Measurements from ENCODE around the gene PLA2G2E. TPM values are rescaled to one million over a fixed set of nuclear protein-coding genes. Genes with fewer than 3 reads are reported as not detected.

Gene PLA2G2E
- total and polyA plus RNA-seq, 4 donors = not detected

DNA sequence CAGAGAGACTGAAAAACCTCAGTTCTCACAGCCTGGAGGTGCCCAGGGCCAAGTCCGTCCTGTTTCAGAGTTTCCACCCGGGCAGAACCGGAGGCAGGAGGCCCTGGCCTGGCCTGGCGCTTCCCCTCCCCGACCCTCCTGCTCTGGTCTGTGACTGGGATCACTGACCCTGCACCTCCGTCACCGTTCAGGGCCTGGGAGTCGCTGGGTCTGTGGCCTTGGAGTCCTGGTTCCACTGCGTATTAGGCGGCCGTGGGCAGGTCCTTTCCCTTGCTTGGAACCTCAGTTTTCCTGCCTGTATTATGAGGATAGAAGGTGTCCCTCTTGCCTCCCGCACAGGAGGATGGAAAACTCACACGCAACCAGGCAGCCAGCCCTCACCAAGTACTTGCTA, 533 bp upstream of the PLA2G2E start:
- H3K9me3 ChIP-seq (ENCODE audit: control insufficient read depth, low read length) = no peaks in the 10 kb centered on the region
- H3K4me3 ChIP-seq (ENCODE audit: low read length in 2 of 2) = no peak overlapping the region
- no peak overlapping the region for H3K27ac ChIP-seq (ENCODE audit: low read depth in 1 of 2, low read length in 2 of 2)
- H3K36me3 ChIP-seq (ENCODE audit: control insufficient read depth in 1 of 2, insufficient read depth in 2 of 2, low read length in 1 of 2) = no peaks in the 10 kb centered on the region
- intact Hi-C loops (cut with DNase I) = no loop called here
- DNase-seq = no peak
- whole genome bisulfite sequencing, 2 donors = 77 to 82% methylated on average over 13 of the region's 13 CpGs
- no peaks in the 10 kb centered on the region for H3K4me1 ChIP-seq (ENCODE audit: control insufficient read depth in 1 of 2, insufficient read depth in 2 of 2, low read length in 2 of 2)
- ATAC-seq (ENCODE audit: low FRiP score) = no peak
- H3K27me3 ChIP-seq (ENCODE audit: control insufficient read depth in 1 of 2, insufficient read depth in 2 of 2, low read length in 1 of 2) = no peaks in the 10 kb centered on the region

DNA sequence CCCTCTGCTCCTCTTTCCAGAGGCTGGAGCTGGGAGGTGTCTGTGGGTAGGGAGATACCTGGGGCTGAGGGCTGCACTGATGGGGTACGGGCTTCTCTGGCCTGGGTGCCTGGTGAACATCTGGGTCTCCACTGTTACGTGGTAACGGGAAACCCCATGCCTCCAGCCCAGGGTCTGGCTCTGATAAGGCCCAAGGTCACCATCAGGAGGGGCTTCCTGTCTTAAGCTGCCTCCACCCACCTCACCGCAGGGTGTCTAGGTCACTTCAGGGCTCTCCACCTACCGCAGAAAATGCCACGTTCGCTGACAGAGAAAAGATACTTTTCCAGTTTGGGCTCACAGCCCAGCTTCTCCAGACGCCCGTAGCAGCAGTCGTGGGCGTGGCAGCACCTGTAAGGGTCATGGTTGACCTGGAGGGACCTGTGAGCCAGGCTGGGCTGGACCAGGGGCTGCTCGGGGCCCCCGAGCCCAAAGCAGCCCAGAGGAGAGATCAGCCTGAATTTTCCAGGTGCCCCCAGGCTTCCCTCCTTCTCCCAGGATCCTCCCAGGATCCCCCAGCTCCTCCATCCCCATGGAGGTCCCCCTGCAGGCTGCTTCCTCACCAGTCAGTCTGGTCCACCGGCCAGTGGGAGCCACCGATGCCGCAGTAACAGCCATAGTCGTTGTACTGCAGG, 1.3 kb downstream of the PLA2G2E start:
- no peak overlapping the region for H3K27ac ChIP-seq (ENCODE audit: low read depth in 1 of 2, low read length in 2 of 2)
- ATAC-seq (ENCODE audit: low FRiP score) = no peak
- no peaks in the 10 kb centered on the region for H3K9me3 ChIP-seq (ENCODE audit: control insufficient read depth, low read length)
- intact Hi-C loops (cut with DNase I) = no loop called here
- no peaks in the 10 kb centered on the region for H3K36me3 ChIP-seq (ENCODE audit: control insufficient read depth in 1 of 2, insufficient read depth in 2 of 2, low read length in 1 of 2)
- H3K4me1 ChIP-seq (ENCODE audit: control insufficient read depth in 1 of 2, insufficient read depth in 2 of 2, low read length in 2 of 2) = no peaks in the 10 kb centered on the region
- no peak overlapping the region for H3K4me3 ChIP-seq (ENCODE audit: low read length in 2 of 2)
- H3K27me3 ChIP-seq (ENCODE audit: control insufficient read depth in 1 of 2, insufficient read depth in 2 of 2, low read length in 1 of 2) = no peaks in the 10 kb centered on the region
- WGBS, 2 donors = 72 to 73% methylated on average over 17 of the region's 17 CpGs
- no peak for DNase-seq

DNA sequence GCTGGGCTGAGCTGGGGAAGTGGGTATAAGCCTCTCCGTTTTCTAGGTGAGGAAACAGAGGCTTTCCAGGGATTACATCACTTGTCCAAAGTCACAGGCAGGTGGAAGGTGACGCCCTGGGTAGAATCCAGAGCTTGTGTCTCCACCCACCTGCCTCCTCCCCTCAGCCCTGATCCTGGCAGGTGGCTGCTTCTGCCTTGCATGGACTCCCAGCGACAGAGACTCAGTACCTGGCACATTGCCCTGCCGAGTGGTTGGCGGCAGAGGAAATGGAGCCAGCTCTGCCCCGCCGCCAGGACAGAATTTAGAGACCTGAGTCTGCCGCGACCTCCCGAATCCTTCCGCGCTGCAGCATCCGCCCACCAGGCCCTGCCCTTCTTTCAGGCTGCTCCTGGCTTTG, 2.1 kb downstream of the PLA2G2E start:
- H3K27ac ChIP-seq (ENCODE audit: low read depth in 1 of 2, low read length in 2 of 2) = no peak overlapping the region
- no peak for ATAC-seq (ENCODE audit: low FRiP score)
- WGBS, 2 donors = 67 to 76% methylated on average over 13 of the region's 13 CpGs
- no peaks in the 10 kb centered on the region for H3K9me3 ChIP-seq (ENCODE audit: control insufficient read depth, low read length)
- H3K4me3 ChIP-seq (ENCODE audit: low read length in 2 of 2) = no peak overlapping the region
- no peak for DNase-seq
- H3K27me3 ChIP-seq (ENCODE audit: control insufficient read depth in 1 of 2, insufficient read depth in 2 of 2, low read length in 1 of 2) = no peaks in the 10 kb centered on the region
- no peaks in the 10 kb centered on the region for H3K4me1 ChIP-seq (ENCODE audit: control insufficient read depth in 1 of 2, insufficient read depth in 2 of 2, low read length in 2 of 2)
- no peaks in the 10 kb centered on the region for H3K36me3 ChIP-seq (ENCODE audit: control insufficient read depth in 1 of 2, insufficient read depth in 2 of 2, low read length in 1 of 2)
- intact Hi-C loops (cut with DNase I) = no loop called here

DNA sequence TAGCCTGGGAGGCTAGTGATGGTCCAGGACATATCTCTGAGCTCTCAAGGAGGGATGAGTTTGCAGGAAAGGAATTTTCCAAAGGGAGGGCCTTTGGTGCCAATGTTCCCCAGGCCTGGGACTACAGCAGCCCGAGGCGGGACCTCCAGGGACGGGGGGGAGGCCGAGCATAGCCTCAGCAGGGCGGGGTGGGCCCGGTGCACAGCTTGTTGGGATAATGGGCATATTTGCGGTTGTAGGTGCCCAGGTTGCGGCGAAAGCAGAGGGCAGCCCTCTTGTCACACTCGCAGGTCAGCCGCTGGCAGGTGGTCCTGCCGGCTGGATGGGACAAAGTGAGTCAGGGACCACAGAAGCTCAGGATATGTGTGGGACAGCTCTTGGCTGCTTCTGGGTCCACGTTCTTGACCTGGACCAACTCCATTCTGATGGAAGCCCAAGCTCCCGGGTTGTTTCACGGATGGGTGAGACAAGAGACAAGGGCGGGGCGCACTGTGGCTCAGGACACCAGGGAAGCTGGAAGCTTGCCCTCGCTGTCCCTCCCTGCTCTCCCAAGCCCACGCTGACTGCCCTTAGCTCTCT, 3.2 kb downstream of the PLA2G2E start:
- no peak overlapping the region for H3K27ac ChIP-seq (ENCODE audit: low read depth in 1 of 2, low read length in 2 of 2)
- H3K36me3 ChIP-seq (ENCODE audit: control insufficient read depth in 1 of 2, insufficient read depth in 2 of 2, low read length in 1 of 2) = no peaks in the 10 kb centered on the region
- H3K9me3 ChIP-seq (ENCODE audit: control insufficient read depth, low read length) = no peaks in the 10 kb centered on the region
- H3K4me3 ChIP-seq (ENCODE audit: low read length in 2 of 2) = no peak overlapping the region
- DNase-seq (no peak), ATAC-seq (ENCODE audit: low FRiP score) (no peak)
- 88 to 91% methylated on average over 19 of the region's 19 CpGs for WGBS, 2 donors
- H3K4me1 ChIP-seq (ENCODE audit: control insufficient read depth in 1 of 2, insufficient read depth in 2 of 2, low read length in 2 of 2) = no peaks in the 10 kb centered on the region
- no peaks in the 10 kb centered on the region for H3K27me3 ChIP-seq (ENCODE audit: control insufficient read depth in 1 of 2, insufficient read depth in 2 of 2, low read length in 1 of 2)
- intact Hi-C loops (cut with DNase I) = no loop called here

DNA sequence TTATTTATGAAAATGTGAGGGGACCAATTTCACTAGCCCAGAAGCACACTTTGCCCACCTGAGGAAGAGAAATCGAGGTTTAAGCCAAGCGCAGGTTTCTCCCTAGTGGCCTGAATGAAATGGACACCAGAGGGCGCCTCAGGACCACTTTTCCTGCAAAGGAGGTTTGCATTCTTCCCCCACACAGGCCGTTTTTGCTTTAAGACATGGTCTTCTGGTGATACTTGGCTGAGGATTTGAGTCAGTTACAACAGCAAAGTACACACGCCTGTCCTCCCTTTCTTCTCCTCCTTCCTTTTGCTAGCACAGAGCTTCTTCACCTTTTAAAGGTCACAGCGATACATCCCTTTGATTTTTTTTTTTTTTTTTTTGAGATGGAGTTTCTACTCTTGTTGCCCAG, 5.4 kb downstream of the PLA2G2E start:
- intact Hi-C loops (cut with DNase I) = loop anchor here (1.0 to 2.0 kb wide), 4 partner anchors 234 to 577 kb away; no protein-coding TSS in a partner anchor
- H3K4me3 ChIP-seq (ENCODE audit: low read length in 2 of 2) = no peak overlapping the region
- no peaks in the 10 kb centered on the region for H3K4me1 ChIP-seq (ENCODE audit: control insufficient read depth in 1 of 2, insufficient read depth in 2 of 2, low read length in 2 of 2)
- 12 to 16% methylated on average over 6 of the region's 6 CpGs for WGBS, 2 donors
- ATAC-seq (ENCODE audit: low FRiP score) (peak; percentile 78), DNase-seq (peak; percentile 82 to 91)
- no peaks in the 10 kb centered on the region for H3K9me3 ChIP-seq (ENCODE audit: control insufficient read depth, low read length)
- peaks cover 0 to 5% of the 10 kb centered on the region in 2 donors for H3K36me3 ChIP-seq (ENCODE audit: control insufficient read depth in 1 of 2, insufficient read depth in 2 of 2, low read length in 1 of 2)
- no peaks in the 10 kb centered on the region for H3K27me3 ChIP-seq (ENCODE audit: control insufficient read depth in 1 of 2, insufficient read depth in 2 of 2, low read length in 1 of 2)
- H3K27ac ChIP-seq (ENCODE audit: low read depth in 1 of 2, low read length in 2 of 2) = no peak overlapping the region

DNA sequence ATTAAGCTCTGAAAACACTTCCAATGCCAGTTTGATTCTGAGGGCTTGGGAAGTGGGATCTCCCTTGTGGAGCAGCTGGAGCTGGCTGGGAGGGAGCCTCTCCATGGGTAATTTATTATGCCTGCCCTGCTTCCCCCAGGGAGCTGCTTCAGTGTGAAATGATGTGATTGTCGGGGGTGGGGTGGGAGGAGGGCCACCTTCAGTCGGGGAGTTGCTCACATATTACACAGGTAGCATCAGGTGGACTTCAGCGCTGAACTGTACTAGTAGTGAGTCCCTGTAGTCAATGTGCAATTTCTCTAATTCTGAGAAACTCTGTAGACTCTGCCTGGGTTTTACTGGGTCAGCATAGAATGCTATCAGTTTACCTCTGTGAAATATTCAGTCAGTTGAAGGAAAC, 12.8 kb downstream of the PLA2G2E start:
- DNase-seq (no peak), ATAC-seq (ENCODE audit: low FRiP score) (no peak)
- Histone ChIP-seq H3K4me1 (ENCODE audit: control insufficient read depth in 1 of 2, insufficient read depth in 2 of 2, low read length in 2 of 2) (no peaks in the 10 kb centered on the region), H3K27me3 (ENCODE audit: control insufficient read depth in 1 of 2, insufficient read depth in 2 of 2, low read length in 1 of 2) (no peaks in the 10 kb centered on the region), H3K9me3 (ENCODE audit: control insufficient read depth, low read length) (no peaks in the 10 kb centered on the region), H3K36me3 (ENCODE audit: control insufficient read depth in 1 of 2, insufficient read depth in 2 of 2, low read length in 1 of 2) (peaks cover 10 to 14% of the 10 kb centered on the region in 2 donors), H3K4me3 (ENCODE audit: low read length in 2 of 2) (no peak overlapping the region), H3K27ac (ENCODE audit: low read depth in 1 of 2, low read length in 2 of 2) (no peak overlapping the region)
- WGBS, 2 donors = 72 to 76% methylated on average over 3 of the region's 3 CpGs
- intact Hi-C loops (cut with DNase I) = no loop called here

DNA sequence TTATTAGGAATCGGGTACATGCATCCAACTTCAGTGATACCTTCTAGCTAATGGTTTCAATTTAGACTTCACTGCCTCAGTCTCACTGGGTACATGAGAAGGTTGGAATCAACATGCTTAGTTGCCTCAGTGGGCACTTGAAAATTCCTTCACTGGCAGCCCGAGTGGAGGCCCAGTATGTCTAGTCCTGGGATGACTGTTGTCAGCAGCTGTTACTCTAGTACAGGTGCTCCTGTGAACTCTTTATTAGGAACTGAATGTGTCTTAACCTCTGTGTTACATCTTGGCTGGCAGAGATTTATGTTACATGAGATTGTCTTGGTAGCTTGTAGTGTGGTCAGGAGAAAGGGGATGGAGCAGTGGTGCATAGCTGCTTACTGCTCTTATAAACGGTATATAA, 13.4 kb downstream of the PLA2G2E start:
- 85% methylated on average over 3 of the region's 3 CpGs for WGBS, 2 donors
- DNase-seq = no peak
- H3K36me3 ChIP-seq (ENCODE audit: control insufficient read depth in 1 of 2, insufficient read depth in 2 of 2, low read length in 1 of 2) = peaks cover 11 to 14% of the 10 kb centered on the region in 2 donors
- H3K4me3 ChIP-seq (ENCODE audit: low read length in 2 of 2) = no peak overlapping the region
- no peaks in the 10 kb centered on the region for H3K27me3 ChIP-seq (ENCODE audit: control insufficient read depth in 1 of 2, insufficient read depth in 2 of 2, low read length in 1 of 2)
- H3K4me1 ChIP-seq (ENCODE audit: control insufficient read depth in 1 of 2, insufficient read depth in 2 of 2, low read length in 2 of 2) = no peaks in the 10 kb centered on the region
- H3K27ac ChIP-seq (ENCODE audit: low read depth in 1 of 2, low read length in 2 of 2) = no peak overlapping the region
- no peaks in the 10 kb centered on the region for H3K9me3 ChIP-seq (ENCODE audit: control insufficient read depth, low read length)
- no peak for ATAC-seq (ENCODE audit: low FRiP score)
- intact Hi-C loops (cut with DNase I) = no loop called here

DNA sequence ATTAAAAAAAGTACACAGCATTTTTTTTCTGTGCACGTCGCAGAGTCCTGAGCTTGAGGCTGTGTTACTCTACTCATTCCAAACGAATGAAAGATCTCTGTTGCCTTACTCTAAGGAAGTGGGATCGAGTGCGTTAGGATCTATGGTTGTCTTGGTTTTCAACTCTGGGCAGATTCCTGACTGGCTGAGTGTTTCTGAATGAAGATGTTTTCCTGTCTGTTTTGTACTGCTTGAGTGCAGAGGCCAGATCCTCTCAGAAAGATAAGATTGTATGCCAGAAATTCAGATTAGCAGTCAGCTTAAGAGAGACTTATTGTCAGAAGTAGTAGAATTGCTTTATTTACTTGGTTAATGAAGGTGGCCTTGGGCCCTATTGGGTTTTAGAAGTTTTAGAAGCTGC, 14.0 kb downstream of the PLA2G2E start:
- peaks cover 12 to 14% of the 10 kb centered on the region in 2 donors for H3K36me3 ChIP-seq (ENCODE audit: control insufficient read depth in 1 of 2, insufficient read depth in 2 of 2, low read length in 1 of 2)
- 90 to 92% methylated on average over 5 of the region's 5 CpGs for WGBS, 2 donors
- no peaks in the 10 kb centered on the region for H3K9me3 ChIP-seq (ENCODE audit: control insufficient read depth, low read length)
- no peaks in the 10 kb centered on the region for H3K27me3 ChIP-seq (ENCODE audit: control insufficient read depth in 1 of 2, insufficient read depth in 2 of 2, low read length in 1 of 2)
- H3K4me1 ChIP-seq (ENCODE audit: control insufficient read depth in 1 of 2, insufficient read depth in 2 of 2, low read length in 2 of 2) = no peaks in the 10 kb centered on the region
- ATAC-seq (ENCODE audit: low FRiP score) = no peak
- no peak overlapping the region for H3K27ac ChIP-seq (ENCODE audit: low read depth in 1 of 2, low read length in 2 of 2)
- no peak for DNase-seq
- H3K4me3 ChIP-seq (ENCODE audit: low read length in 2 of 2) = no peak overlapping the region
- intact Hi-C loops (cut with DNase I) = no loop called here

DNA sequence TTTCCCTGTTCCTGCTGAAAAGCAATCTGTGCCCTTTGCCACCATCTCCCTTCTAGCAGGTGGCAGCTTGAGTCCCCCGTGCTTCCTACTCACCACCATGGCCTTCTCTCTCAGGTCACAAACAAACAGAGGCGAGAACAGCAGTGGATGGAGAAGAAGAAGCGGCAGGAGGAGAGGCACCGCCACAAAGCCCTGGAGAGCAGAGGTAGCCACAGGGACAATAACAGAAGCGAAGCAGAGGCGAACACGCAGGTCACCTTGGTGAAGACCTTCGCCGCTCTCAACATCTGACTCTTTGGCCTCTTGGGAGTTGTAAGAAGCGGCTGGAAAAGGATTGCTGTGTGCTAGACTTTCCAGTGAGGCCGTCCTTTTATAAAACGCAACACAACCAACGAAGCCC, 16.0 kb downstream of the PLA2G2E start:
- DNase-seq (no peak), ATAC-seq (ENCODE audit: low FRiP score) (no peak)
- Histone ChIP-seq H3K9me3 (ENCODE audit: control insufficient read depth, low read length) (no peaks in the 10 kb centered on the region), H3K4me1 (ENCODE audit: control insufficient read depth in 1 of 2, insufficient read depth in 2 of 2, low read length in 2 of 2) (no peaks in the 10 kb centered on the region), H3K36me3 (ENCODE audit: control insufficient read depth in 1 of 2, insufficient read depth in 2 of 2, low read length in 1 of 2) (peaks cover 7 to 14% of the 10 kb centered on the region in 2 donors), H3K4me3 (ENCODE audit: low read length in 2 of 2) (no peak overlapping the region), H3K27me3 (ENCODE audit: control insufficient read depth in 1 of 2, insufficient read depth in 2 of 2, low read length in 1 of 2) (no peaks in the 10 kb centered on the region), H3K27ac (ENCODE audit: low read depth in 1 of 2, low read length in 2 of 2) (no peak overlapping the region)
- intact Hi-C loops (cut with DNase I) = no loop called here
- 71 to 86% methylated on average over 13 of the region's 13 CpGs for WGBS, 2 donors

All from aorta (tissue), 5 donors.